Ovary (tissue), 3 donors: ENCODE data around the gene STAT1.

Experiments used
- EP300 ChIP-seq: sonication (generic); formaldehyde crosslinking; IDR thresholded peaks from one replicate; pipeline ENCODE4 v1.6.1; 2017; ENCODE audit warnings: antibody characterized with exemption
- POLR2A ChIP-seq: fragments of 450-650 bp; IDR thresholded peaks from one replicate; pipeline ENCODE4 v1.6.1; 2017; ENCODE audit warnings: antibody characterized with exemption, mild to moderate bottlenecking, moderate library complexity
- TF ChIP-seq, protein P1 (sequence below), 3 donors: fragments of 450-650 bp in 2 of 3; fragments of 200-600 bp in 1 of 3; IDR thresholded peaks; one replicate each; pipeline versions ENCODE4 v1.5.1 to v1.8.0; 2016 to 2022; ENCODE audit warnings: antibody characterized with exemption in 3 of 3, mild to moderate bottlenecking in 1 of 3
- donor health status: DM: no; HTN: no; CAD: no.

DNA sequence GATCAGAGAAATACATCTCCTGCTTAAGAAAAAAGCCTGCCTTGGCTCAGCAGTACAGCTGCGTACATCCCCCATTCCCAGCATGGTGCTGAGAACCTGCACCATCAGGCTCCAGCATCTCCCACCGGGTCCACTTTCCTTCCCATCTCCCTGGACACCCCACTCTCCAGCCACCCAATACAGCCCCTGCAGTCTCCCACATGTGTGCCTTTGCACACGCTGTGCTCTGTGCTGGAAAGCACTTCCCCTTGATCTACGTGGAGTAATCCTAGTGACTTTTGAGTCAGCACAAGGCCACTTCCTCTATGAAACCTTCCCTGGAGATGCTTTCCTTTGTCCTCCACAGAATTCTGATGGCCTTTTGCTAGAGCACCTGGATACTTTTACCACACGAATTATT, 17.0 kb downstream of the STAT1 start:
- TF ChIP-seq, protein P1, sequence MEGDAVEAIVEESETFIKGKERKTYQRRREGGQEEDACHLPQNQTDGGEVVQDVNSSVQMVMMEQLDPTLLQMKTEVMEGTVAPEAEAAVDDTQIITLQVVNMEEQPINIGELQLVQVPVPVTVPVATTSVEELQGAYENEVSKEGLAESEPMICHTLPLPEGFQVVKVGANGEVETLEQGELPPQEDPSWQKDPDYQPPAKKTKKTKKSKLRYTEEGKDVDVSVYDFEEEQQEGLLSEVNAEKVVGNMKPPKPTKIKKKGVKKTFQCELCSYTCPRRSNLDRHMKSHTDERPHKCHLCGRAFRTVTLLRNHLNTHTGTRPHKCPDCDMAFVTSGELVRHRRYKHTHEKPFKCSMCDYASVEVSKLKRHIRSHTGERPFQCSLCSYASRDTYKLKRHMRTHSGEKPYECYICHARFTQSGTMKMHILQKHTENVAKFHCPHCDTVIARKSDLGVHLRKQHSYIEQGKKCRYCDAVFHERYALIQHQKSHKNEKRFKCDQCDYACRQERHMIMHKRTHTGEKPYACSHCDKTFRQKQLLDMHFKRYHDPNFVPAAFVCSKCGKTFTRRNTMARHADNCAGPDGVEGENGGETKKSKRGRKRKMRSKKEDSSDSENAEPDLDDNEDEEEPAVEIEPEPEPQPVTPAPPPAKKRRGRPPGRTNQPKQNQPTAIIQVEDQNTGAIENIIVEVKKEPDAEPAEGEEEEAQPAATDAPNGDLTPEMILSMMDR (IDR thresholded peaks at IDR 0.05) = no peak
- TF ChIP-seq EP300 (no peak), POLR2A (no peak)
